Thoracic aorta (tissue), 2 donors: ENCODE measurements around the gene TPR. TPM values are rescaled to one million over a fixed set of nuclear protein-coding genes. Genes with fewer than 3 reads are reported as not detected.
"Not testable (repeated sequence)": the region's sequence is repeated elsewhere in the genome, so short reads cannot be mapped to it uniquely, and the experiment has no call there.

Experiments
- ATAC-seq: fragments of 150-250 bp; one replicate; pipeline ENCODE4 v1.8.0; 2017; ENCODE audit warnings: low read depth; ENCODE audit not compliant: insufficient number of reproducible peaks, low FRiP score
- DNase-seq: peaks from one replicate; pipeline ENCODE4 v3.0.0-alpha.2; 2020; ENCODE audit warnings: low spot score
- H3K27ac ChIP-seq, 2 donors: fragments of 200-600 bp; sonication (generic); 1 replicate in 1 of 2; 2 replicates in 1 of 2; pipeline ENCODE4 v1.5.1; 2016; ENCODE audit warnings: mild to moderate bottlenecking in 2 of 2, moderate library complexity in 2 of 2
- H3K27me3 ChIP-seq: fragments of 200-600 bp; sonication (generic); replicated peaks from 2 replicates; pipeline ENCODE4 v1.6.0; 2016; ENCODE audit warnings: mild to moderate bottlenecking; ENCODE audit not compliant: insufficient read depth
- H3K36me3 ChIP-seq: fragments of 200-600 bp; sonication (generic); one replicate; pipeline ENCODE4 v1.5.1; 2016
- H3K4me1 ChIP-seq, 2 donors: fragments of 200-600 bp; sonication (generic); 1 replicate in 1 of 2; 2 replicates in 1 of 2; pipeline versions ENCODE4 v1.5.1 to v1.6.0; 2016; ENCODE audit warnings: low read depth in 2 of 2, mild to moderate bottlenecking in 1 of 2; ENCODE audit not compliant: control insufficient read depth in 1 of 2
- H3K4me3 ChIP-seq: fragments of 200-600 bp; sonication (generic); 2 replicates; pipeline ENCODE4 v1.5.1; 2016; ENCODE audit warnings: mild to moderate bottlenecking
- H3K9me3 ChIP-seq: fragments of 200-600 bp; sonication (generic); 2 replicates; pipeline ENCODE4 v1.5.1; 2016
- CTCF ChIP-seq: fragments of 200-600 bp; sonication (generic); IDR thresholded peaks from one replicate; pipeline ENCODE4 v1.5.1; 2019; ENCODE audit warnings: antibody characterized with exemption
- total RNA-seq, 2 donors: library from RNA; depleted of rRNA; stranded (reverse); fragments of >200 nt; gene quantifications; one replicate each; pipeline versions ENCODE4 v1.1.0 to v1.2.3, GENCODE V29; 2016

The TPR gene
- total RNA-seq, 2 donors from 2014 or later: 72.0 to 110 TPM

- Histone ChIP-seq H3K4me1 (no peaks in the 10 kb centered on the region), H3K27me3 (no peaks in the 10 kb centered on the region), H3K36me3 (peaks cover 5% of the 10 kb centered on the region), H3K27ac (no peak overlapping the region), H3K9me3 (no peaks in the 10 kb centered on the region), H3K4me3 (no peak overlapping the region)
- no peak for ATAC-seq
- TF ChIP-seq CTCF: no peak
- DNase-seq: no peak
These were observed 43.5 kb upstream of the TPR start for GRCh38 chr1:186418503-186418902.

- H3K4me1 ChIP-seq: no peaks in the 10 kb centered on the region
- no peaks in the 10 kb centered on the region for H3K27me3 ChIP-seq
- no peak overlapping the region for H3K4me3 ChIP-seq
- DNase-seq: no peak
- H3K9me3 ChIP-seq: no peaks in the 10 kb centered on the region
- H3K36me3 ChIP-seq: peaks cover 7% of the 10 kb centered on the region
- TF ChIP-seq CTCF: no peak
- ATAC-seq: no peak
- no peak overlapping the region for H3K27ac ChIP-seq
These were observed 38.3 kb upstream of the TPR start for GRCh38 chr1:186413319-186413718.

GRCh38 chr1:186409091-186409490 is 34.0 kb upstream of the TPR start:
- no peak overlapping the region for H3K27ac ChIP-seq

GRCh38 chr1:186404454-186405051 is 29.5 kb upstream of the TPR start:
- Histone ChIP-seq H3K9me3 (no peaks in the 10 kb centered on the region), H3K4me1 (no peaks in the 10 kb centered on the region), H3K27ac (no peak overlapping the region), H3K4me3 (no peak overlapping the region), H3K27me3 (no peaks in the 10 kb centered on the region), H3K36me3 (peaks cover 34% of the 10 kb centered on the region)
- ATAC-seq: no peak
- DNase-seq: no peak
- peak; percentile 48 for TF ChIP-seq CTCF

More at GRCh38 chr1:186409091-186409490, 34.0 kb upstream of the TPR start:
- Histone ChIP-seq H3K9me3 (no peaks in the 10 kb centered on the region), H3K4me3 (no peak overlapping the region), H3K36me3 (peaks cover 21% of the 10 kb centered on the region), H3K4me1 (no peaks in the 10 kb centered on the region), H3K27me3 (no peaks in the 10 kb centered on the region)
- TF ChIP-seq CTCF: no peak
- ATAC-seq (no peak), DNase-seq (no peak)

- H3K27ac ChIP-seq: no peak overlapping the region
- no peaks in the 10 kb centered on the region for H3K4me1 ChIP-seq
- H3K27me3 ChIP-seq: no peaks in the 10 kb centered on the region
- H3K9me3 ChIP-seq: no peaks in the 10 kb centered on the region
- H3K36me3 ChIP-seq: peaks cover 29% of the 10 kb centered on the region
- TF ChIP-seq CTCF: no peak
- no peak overlapping the region for H3K4me3 ChIP-seq
- ATAC-seq (no peak), DNase-seq (no peak)
These were observed 28.6 kb upstream of the TPR start for GRCh38 chr1:186403632-186404031.

GRCh38 chr1:186401446-186401845 is 26.4 kb upstream of the TPR start:
- peaks cover 23% of the 10 kb centered on the region for H3K36me3 ChIP-seq
- not testable (repeated sequence) for DNase-seq, H3K27ac ChIP-seq, H3K9me3 ChIP-seq, H3K27me3 ChIP-seq, ATAC-seq, H3K4me1 ChIP-seq, H3K4me3 ChIP-seq

GRCh38 chr1:186392711-186393110 is 17.7 kb upstream of the TPR start:
- not testable (repeated sequence) for DNase-seq, H3K4me3 ChIP-seq, H3K27me3 ChIP-seq, H3K9me3 ChIP-seq, ATAC-seq, H3K4me1 ChIP-seq, H3K27ac ChIP-seq
- peaks cover 47% of the 10 kb centered on the region for H3K36me3 ChIP-seq
